DMS153 treated with DMSO at 0.1 percent for 48 hours (cell line): ENCODE measurements around the gene CACNA1I.

Source experiments
- DNase-seq: peaks from one replicate; lab custom pipeline; 2025; ENCODE audit not compliant: unreplicated experiment; lab: John Stamatoyannopoulos, UW

The CACNA1I gene

GRCh38 chr22:39595622-39596172, 25.1 kb downstream of the CACNA1I start:
- no peak for DNase-seq

- DNase-seq = no peak
Observed at GRCh38 chr22:39596601-39597000, 26.0 kb downstream of the CACNA1I start.

- no peak for DNase-seq
Observed at GRCh38 chr22:39597236-39597869, 26.8 kb downstream of the CACNA1I start.

GRCh38 chr22:39598017-39598965, 27.7 kb downstream of the CACNA1I start:
- peak; percentile 78 for DNase-seq

GRCh38 chr22:39600491-39601179, 30.1 kb downstream of the CACNA1I start:
- no peak for DNase-seq

GRCh38 chr22:39601180-39601535, 30.6 kb downstream of the CACNA1I start:
- no peak for DNase-seq

- DNase-seq = no peak
Observed at GRCh38 chr22:39603345-39603744, 32.8 kb downstream of the CACNA1I start.

- no peak for DNase-seq
Observed at GRCh38 chr22:39610246-39610645, 39.7 kb downstream of the CACNA1I start.

GRCh38 chr22:39610766-39611165, 40.2 kb downstream of the CACNA1I start:
- DNase-seq = no peak

GRCh38 chr22:39611360-39611759, 40.8 kb downstream of the CACNA1I start:
- DNase-seq = no peak

- no peak for DNase-seq
Observed at GRCh38 chr22:39612811-39613548, 42.4 kb downstream of the CACNA1I start.

GRCh38 chr22:39613549-39613921, 43.0 kb downstream of the CACNA1I start:
- DNase-seq = no peak

- no peak for DNase-seq
Observed at GRCh38 chr22:39614442-39614841, 43.9 kb downstream of the CACNA1I start.

- no peak for DNase-seq
Observed at GRCh38 chr22:39616051-39616450, 45.5 kb downstream of the CACNA1I start.

GRCh38 chr22:39616781-39617180, 46.2 kb downstream of the CACNA1I start:
- DNase-seq = no peak

GRCh38 chr22:39617342-39617741, 46.8 kb downstream of the CACNA1I start:
- DNase-seq = no peak

- DNase-seq = no peak
Observed at GRCh38 chr22:39617970-39618757, 47.6 kb downstream of the CACNA1I start.

GRCh38 chr22:39618996-39619530, 48.5 kb downstream of the CACNA1I start:
- no peak for DNase-seq

GRCh38 chr22:39620924-39621690, 50.6 kb downstream of the CACNA1I start:
- no peak for DNase-seq
